ENCODE measurements around the gene OXLD1. TPM values are rescaled to one million over a fixed set of nuclear protein-coding genes. Genes with fewer than 3 reads are reported as not detected.

Gene OXLD1
- total RNA-seq, 1 experiment from 2014 or later = 46.7 TPM

- Histone ChIP-seq H3K27ac (ENCODE audit: low read length) (no peak overlapping the region), H3F3A (ENCODE audit: low read length, unreplicated experiment) (peaks cover 3% of the 10 kb centered on the region), H3K79me2 (ENCODE audit: low read length) (peaks cover 50% of the 10 kb centered on the region), H3K36me3 (ENCODE audit: low read depth, low read length) (peaks cover 72% of the 10 kb centered on the region), H4K20me1 (ENCODE audit: low read length) (peaks cover 5% of the 10 kb centered on the region; the same call in 1 of the 2 replicates), H2AFZ (ENCODE audit: low read length) (no peak overlapping the region), H3K9me3 (ENCODE audit: low read length) (no peaks in the 10 kb centered on the region), H3K4me1 (ENCODE audit: insufficient read depth, low read length) (peaks cover 8% of the 10 kb centered on the region), H3K27me3 (ENCODE audit: low read length) (no peaks in the 10 kb centered on the region), H3K9me2 (replicated peaks; ENCODE audit: low read length) (no peaks in the 10 kb centered on the region), H3K4me3 (ENCODE audit: low read length) (no peak overlapping the region), H3K9ac (ENCODE audit: low read length) (no peak overlapping the region), H3K4me2 (ENCODE audit: low read length) (no peak overlapping the region)
- BruUV-seq (replicated peaks) = TSS peak; percentile 27
- ChIA-PET CTCF (no interaction called here), POLR2A (ENCODE audit: unreplicated experiment) (no interaction called here)
- intact Hi-C loops (cut with micrococcal nuclease) = no loop called here
- DNase-seq = no peak
- no peak for ATAC-seq
- TF ChIP-seq EZH2 (IDR thresholded peaks at IDR 0.05; ENCODE audit: low read length, unreplicated experiment) (no peak), CTCF (conservative IDR thresholded peaks at IDR 0.05; ENCODE audit: low read depth, low read length) (no peak), EZH2phosphoT487 (IDR thresholded peaks at IDR 0.05; ENCODE audit: borderline replicate concordance, low read length) (no peak)
These were observed 30.0 kb upstream of the OXLD1 start for GRCh38 chr17:81696218-81696941.

- TF ChIP-seq CTCF (conservative IDR thresholded peaks at IDR 0.05; ENCODE audit: low read depth, low read length) = no peak
- no peak for TF ChIP-seq EZH2 (IDR thresholded peaks at IDR 0.05; ENCODE audit: low read length, unreplicated experiment)
- no peak for TF ChIP-seq EZH2phosphoT487 (IDR thresholded peaks at IDR 0.05; ENCODE audit: borderline replicate concordance, low read length)
- CTCF ChIA-PET = no interaction called here
- no TSS peak for BruUV-seq (replicated peaks)
- H3K4me1 ChIP-seq (ENCODE audit: insufficient read depth, low read length) = peaks cover 3% of the 10 kb centered on the region
- no peak overlapping the region for H3K27ac ChIP-seq (ENCODE audit: low read length)
- intact Hi-C loops (cut with micrococcal nuclease) = no loop called here
- DNase-seq = no peak
- POLR2A ChIA-PET (ENCODE audit: unreplicated experiment) = no interaction called here
- H3F3A ChIP-seq (ENCODE audit: low read length, unreplicated experiment) = peaks cover 3% of the 10 kb centered on the region
- peaks cover 74% of the 10 kb centered on the region for H3K36me3 ChIP-seq (ENCODE audit: low read depth, low read length)
- no peak overlapping the region for H2AFZ ChIP-seq (ENCODE audit: low read length)
- no peak overlapping the region for H3K4me2 ChIP-seq (ENCODE audit: low read length)
- H3K27me3 ChIP-seq (ENCODE audit: low read length) = no peaks in the 10 kb centered on the region
- H3K4me3 ChIP-seq (ENCODE audit: low read length) = no peak overlapping the region
- H3K9me2 ChIP-seq (replicated peaks; ENCODE audit: low read length) = no peaks in the 10 kb centered on the region
- H3K9ac ChIP-seq (ENCODE audit: low read length) = no peak overlapping the region
- H3K79me2 ChIP-seq (ENCODE audit: low read length) = peaks cover 47% of the 10 kb centered on the region
- H3K9me3 ChIP-seq (ENCODE audit: low read length) = no peaks in the 10 kb centered on the region
- ATAC-seq = no peak
- peaks cover 2% of the 10 kb centered on the region; the same call in 1 of the 2 replicates for H4K20me1 ChIP-seq (ENCODE audit: low read length)
These were observed 29.4 kb upstream of the OXLD1 start for GRCh38 chr17:81695801-81696200.

GRCh38 chr17:81695211-81695610 is 28.8 kb upstream of the OXLD1 start:
- H3K4me1 ChIP-seq (ENCODE audit: insufficient read depth, low read length) = no peaks in the 10 kb centered on the region
- no peak for DNase-seq
- H3K27me3 ChIP-seq (ENCODE audit: low read length) = no peaks in the 10 kb centered on the region
- intact Hi-C loops (cut with micrococcal nuclease) = no loop called here
- peaks cover 3% of the 10 kb centered on the region for H3F3A ChIP-seq (ENCODE audit: low read length, unreplicated experiment)
- H3K79me2 ChIP-seq (ENCODE audit: low read length) = peaks cover 45% of the 10 kb centered on the region
- BruUV-seq (replicated peaks) = no TSS peak
- CTCF ChIA-PET = no interaction called here
- TF ChIP-seq EZH2phosphoT487 (IDR thresholded peaks at IDR 0.05; ENCODE audit: borderline replicate concordance, low read length) (no peak), EZH2 (IDR thresholded peaks at IDR 0.05; ENCODE audit: low read length, unreplicated experiment) (no peak), CTCF (conservative IDR thresholded peaks at IDR 0.05; ENCODE audit: low read depth, low read length) (no peak)
- no peak overlapping the region for H2AFZ ChIP-seq (ENCODE audit: low read length)
- no peak overlapping the region for H3K4me3 ChIP-seq (ENCODE audit: low read length)
- H3K36me3 ChIP-seq (ENCODE audit: low read depth, low read length) = peaks cover 73% of the 10 kb centered on the region
- ATAC-seq = no peak
- no peaks in the 10 kb centered on the region; the same call in none of the 2 replicates for H4K20me1 ChIP-seq (ENCODE audit: low read length)
- H3K9me3 ChIP-seq (ENCODE audit: low read length) = no peaks in the 10 kb centered on the region
- no peak overlapping the region for H3K9ac ChIP-seq (ENCODE audit: low read length)
- no peak overlapping the region for H3K27ac ChIP-seq (ENCODE audit: low read length)
- no peaks in the 10 kb centered on the region for H3K9me2 ChIP-seq (replicated peaks; ENCODE audit: low read length)
- POLR2A ChIA-PET (ENCODE audit: unreplicated experiment) = no interaction called here
- H3K4me2 ChIP-seq (ENCODE audit: low read length) = no peak overlapping the region

Data from PC-3 (cell line).